A673 (cell line): ENCODE results near the gene PPP1R7.

Source experiments
- EZH2 ChIP-seq: fragments of 200-600 bp; sonication (generic); IDR thresholded peaks from 2 replicates; pipeline ENCODE4 v1.6.1; 2017; ENCODE audit warnings: borderline replicate concordance, low read depth, mild to moderate bottlenecking, mixed read lengths, antibody characterized with exemption, low read length; ENCODE audit not compliant: poor library complexity, severe bottlenecking
- TF ChIP-seq, protein P1 (sequence below): fragments of 300-800, 200-600 bp; sonication (generic); conservative IDR thresholded peaks from 2 replicates; pipeline ENCODE4 v1.5.1; 2017; ENCODE audit warnings: low read depth, mild to moderate bottlenecking, antibody characterized with exemption, low read length, moderate library complexity, mixed read lengths

DNA sequence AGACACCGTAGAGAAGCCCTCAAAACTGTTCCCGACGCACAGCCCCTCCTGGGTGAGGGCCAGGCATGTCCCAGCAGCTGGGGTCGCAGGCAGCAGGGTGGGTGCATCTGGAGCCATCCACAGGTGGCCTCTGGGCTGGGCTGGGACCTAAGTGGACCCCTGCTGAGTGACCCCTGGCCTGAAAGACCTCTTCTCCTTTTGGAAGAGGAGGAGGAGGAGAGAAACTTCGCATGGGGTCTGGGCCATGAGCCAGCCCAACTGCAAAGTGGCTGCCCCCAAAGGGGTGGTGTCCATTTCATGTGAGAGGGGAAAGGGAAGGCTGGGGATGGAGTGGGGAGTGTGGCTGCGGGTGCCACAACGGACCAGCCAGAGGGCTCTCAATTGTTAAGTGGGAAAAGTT lies 63.3 kb downstream of the PPP1R7 start:
- TF ChIP-seq, protein P1, sequence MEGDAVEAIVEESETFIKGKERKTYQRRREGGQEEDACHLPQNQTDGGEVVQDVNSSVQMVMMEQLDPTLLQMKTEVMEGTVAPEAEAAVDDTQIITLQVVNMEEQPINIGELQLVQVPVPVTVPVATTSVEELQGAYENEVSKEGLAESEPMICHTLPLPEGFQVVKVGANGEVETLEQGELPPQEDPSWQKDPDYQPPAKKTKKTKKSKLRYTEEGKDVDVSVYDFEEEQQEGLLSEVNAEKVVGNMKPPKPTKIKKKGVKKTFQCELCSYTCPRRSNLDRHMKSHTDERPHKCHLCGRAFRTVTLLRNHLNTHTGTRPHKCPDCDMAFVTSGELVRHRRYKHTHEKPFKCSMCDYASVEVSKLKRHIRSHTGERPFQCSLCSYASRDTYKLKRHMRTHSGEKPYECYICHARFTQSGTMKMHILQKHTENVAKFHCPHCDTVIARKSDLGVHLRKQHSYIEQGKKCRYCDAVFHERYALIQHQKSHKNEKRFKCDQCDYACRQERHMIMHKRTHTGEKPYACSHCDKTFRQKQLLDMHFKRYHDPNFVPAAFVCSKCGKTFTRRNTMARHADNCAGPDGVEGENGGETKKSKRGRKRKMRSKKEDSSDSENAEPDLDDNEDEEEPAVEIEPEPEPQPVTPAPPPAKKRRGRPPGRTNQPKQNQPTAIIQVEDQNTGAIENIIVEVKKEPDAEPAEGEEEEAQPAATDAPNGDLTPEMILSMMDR: no peak
- no peak for TF ChIP-seq EZH2
